CD4-positive, alpha-beta T cell (primary cell): ENCODE results near the gene HSD3B2. TPM values are rescaled to one million over a fixed set of nuclear protein-coding genes. Genes with fewer than 3 reads are reported as not detected.

ENCODE experiments used
- ATAC-seq: fragments of 200-7000 bp; cut with Tn5 transposase; one replicate; pipeline ENCODE4 v1.10.0; 2022; ENCODE audit warnings: mild to moderate bottlenecking; ENCODE audit not compliant: poor library complexity
- CTCF ChIA-PET: fragments of 350-600 bp; sonication (Branson Sonifier 250); formaldehyde crosslinking; loops from one replicate; lab custom pipeline; 2021; ENCODE audit warnings: antibody characterized with exemption, inconsistent platforms; lab: Charles Lee
- POLR2A ChIA-PET: fragments of 350-600 bp; sonication (Branson Sonifier 250); formaldehyde crosslinking; loops from one replicate; lab custom pipeline; 2021; ENCODE audit warnings: antibody characterized with exemption, inconsistent platforms; lab: Charles Lee
- DNase-seq, 14 experiments: peaks; one replicate each; pipeline ENCODE4 v3.0.0-alpha.2; 2013 to 2020; ENCODE audit warnings: mixed read lengths in 2 of 14
- H3K27ac ChIP-seq, 2 donors: one replicate each; pipeline versions ENCODE4 v1.5.1 to v1.7.0; 2013; ENCODE audit warnings: low read length in 2 of 2, low read depth in 1 of 2, mild to moderate bottlenecking in 1 of 2
- H3K27me3 ChIP-seq, 2 experiments: 1 replicate in 1 of 2; 2 replicates in 1 of 2; pipeline versions ENCODE4 v1.6.1 to v1.7.0; 2013; ENCODE audit warnings: low read length in 2 of 2, control low read depth in 1 of 2, mild to moderate bottlenecking in 1 of 2, moderate library complexity in 1 of 2; ENCODE audit not compliant: insufficient read depth in 2 of 2, control insufficient read depth in 1 of 2
- H3K36me3 ChIP-seq: one replicate; pipeline ENCODE4 v1.6.1; 2013; ENCODE audit warnings: low read length, control low read depth; ENCODE audit not compliant: insufficient read depth
- H3K4me1 ChIP-seq: one replicate; pipeline ENCODE4 v1.6.1; 2013; ENCODE audit warnings: low read length, control low read depth; ENCODE audit not compliant: insufficient read depth
- H3K4me3 ChIP-seq: one replicate; pipeline ENCODE4 v1.5.1; 2013; ENCODE audit warnings: mild to moderate bottlenecking, low read length, moderate library complexity
- H3K9me3 ChIP-seq, 2 experiments: 1 replicate in 1 of 2; 2 replicates in 1 of 2; pipeline versions ENCODE4 v1.6.1 to v1.7.0; 2013; ENCODE audit warnings: low read length in 2 of 2, mild to moderate bottlenecking in 2 of 2, control low read depth in 1 of 2, moderate library complexity in 1 of 2; ENCODE audit not compliant: control insufficient read depth in 1 of 2, insufficient read depth in 1 of 2
- H3K27ac Mint-ChIP-seq: one replicate; pipeline ENCODE4 v1.8.0; 2020; ENCODE audit warnings: mixed read lengths
- H3K27me3 Mint-ChIP-seq: one replicate; pipeline ENCODE4 v1.8.0; 2021; ENCODE audit warnings: mixed read lengths
- H3K36me3 Mint-ChIP-seq: one replicate; pipeline ENCODE4 v1.8.0; 2021; ENCODE audit warnings: low read depth, mixed read lengths
- H3K4me1 Mint-ChIP-seq: one replicate; pipeline ENCODE4 v1.8.0; 2021; ENCODE audit warnings: low read depth, mixed read lengths
- H3K4me3 Mint-ChIP-seq: one replicate; pipeline ENCODE4 v1.8.0; 2020; ENCODE audit warnings: mild to moderate bottlenecking, mixed read lengths
- H3K9me3 Mint-ChIP-seq: one replicate; pipeline ENCODE4 v1.8.0; 2020; ENCODE audit warnings: mixed read lengths
- CTCF ChIP-seq: fragments of 200-600 bp; IDR thresholded peaks from one replicate; pipeline ENCODE4 v1.8.0; 2022; ENCODE audit warnings: antibody characterized with exemption, mild to moderate bottlenecking
- intact Hi-C, 2 experiments: fragments of 100-400 bp; cut with DNase I in 1 of 2; cut with micrococcal nuclease in 1 of 2; formaldehyde crosslinking; loops; one replicate each; pipeline versions ENCODE4 v1.15.1 to v1.9.0; 2023 to 2025; cut with DNase I, micrococcal nuclease
- total RNA-seq, 174 experiments: library from RNA in 2 of 174; stranded (reverse) in 2 of 174; gene quantifications; one replicate each; pipeline ENCODE4 v1.2.3 and lab custom pipeline; 2021 to 2026

The HSD3B2 gene
- total RNA-seq, 2 experiments from 2014 or later, result not detected

DNA sequence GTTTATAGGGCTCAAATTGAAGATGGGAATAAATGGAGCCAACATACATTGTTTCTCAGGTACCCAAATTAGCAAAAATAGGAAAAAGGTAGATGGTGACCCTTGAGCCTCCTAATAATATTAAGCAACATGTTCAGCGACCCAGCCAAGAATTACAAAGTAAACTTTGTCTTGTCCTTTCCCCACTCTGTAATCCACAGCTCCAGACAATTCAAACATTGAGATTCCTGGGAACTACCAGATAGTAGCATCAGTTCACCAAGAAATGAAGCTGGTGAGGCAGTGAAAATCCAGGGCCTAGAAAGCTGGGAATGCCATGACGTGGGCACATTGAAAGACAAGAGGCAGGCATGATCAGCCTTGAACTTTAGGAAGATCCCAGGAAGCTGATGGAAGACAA, 34.6 kb upstream of the HSD3B2 start:
- TF ChIP-seq CTCF, result no peak
- Histone ChIP-seq H3K4me3 (no peak overlapping the region), H3K4me1 (no peaks in the 10 kb centered on the region), H3K36me3 (no peaks in the 10 kb centered on the region), H3K27me3 (peaks cover 0 to 5% of the 10 kb centered on the region in 2 experiments), H3K27ac (no peak overlapping the region), H3K9me3 (no peaks in the 10 kb centered on the region)
- ATAC-seq (no peak), DNase-seq (no peak)
- ChIA-PET CTCF (no interaction called here), POLR2A (no interaction called here)
- no peak overlapping the region for H3K27ac Mint-ChIP-seq
- peaks cover 2% of the 10 kb centered on the region for H3K9me3 Mint-ChIP-seq
- intact Hi-C loops, result no loop called here
- no peak overlapping the region for H3K4me3 Mint-ChIP-seq
- no peaks in the 10 kb centered on the region for H3K36me3 Mint-ChIP-seq
- no peaks in the 10 kb centered on the region for H3K27me3 Mint-ChIP-seq
- H3K4me1 Mint-ChIP-seq, result no peaks in the 10 kb centered on the region

DNA sequence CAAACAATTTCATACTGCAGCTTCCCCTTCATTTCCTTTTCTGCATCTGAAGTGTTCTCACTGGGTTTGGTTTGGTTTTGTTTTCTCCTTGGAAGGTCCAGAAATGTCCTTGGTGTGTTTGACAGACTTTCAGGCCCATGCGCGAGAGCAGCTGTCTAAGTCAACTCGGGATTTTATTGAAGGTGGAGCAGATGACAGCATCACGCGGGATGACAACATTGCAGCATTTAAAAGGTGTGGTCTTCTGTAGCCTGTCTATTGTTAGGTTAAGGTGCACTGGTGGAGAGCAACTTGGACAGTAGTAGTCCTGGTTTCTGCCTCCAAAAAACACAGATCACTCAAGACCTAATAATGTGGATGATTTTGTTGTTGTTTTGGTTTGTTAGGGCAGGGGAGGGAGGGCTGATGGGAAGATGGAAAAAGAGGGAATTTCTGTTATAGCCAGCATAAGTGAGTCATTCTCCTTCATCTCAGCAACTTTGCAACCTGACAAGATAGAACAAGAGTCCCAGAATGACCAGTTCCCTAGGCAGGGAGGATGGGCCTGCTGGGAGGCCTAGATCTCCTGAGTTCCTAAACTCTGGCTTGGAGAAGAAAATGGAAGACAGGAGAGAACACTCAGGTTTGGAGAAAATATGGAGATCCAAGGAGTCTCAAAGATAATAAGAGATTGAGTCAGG, 33.8 kb upstream of the HSD3B2 start:
- Histone ChIP-seq H3K27ac (no peak overlapping the region), H3K4me3 (no peak overlapping the region), H3K9me3 (no peaks in the 10 kb centered on the region), H3K27me3 (peaks cover 0 to 5% of the 10 kb centered on the region in 2 experiments), H3K4me1 (no peaks in the 10 kb centered on the region), H3K36me3 (no peaks in the 10 kb centered on the region)
- H3K27me3 Mint-ChIP-seq, result no peaks in the 10 kb centered on the region
- intact Hi-C loops, result no loop called here
- POLR2A ChIA-PET, result no interaction called here
- no peak for TF ChIP-seq CTCF
- DNase-seq, result no peak
- H3K9me3 Mint-ChIP-seq, result peaks cover 2% of the 10 kb centered on the region
- CTCF ChIA-PET, result no interaction called here
- no peak overlapping the region for H3K27ac Mint-ChIP-seq
- H3K4me1 Mint-ChIP-seq, result no peaks in the 10 kb centered on the region
- H3K36me3 Mint-ChIP-seq, result no peaks in the 10 kb centered on the region
- no peak overlapping the region for H3K4me3 Mint-ChIP-seq
- ATAC-seq, result no peak

DNA sequence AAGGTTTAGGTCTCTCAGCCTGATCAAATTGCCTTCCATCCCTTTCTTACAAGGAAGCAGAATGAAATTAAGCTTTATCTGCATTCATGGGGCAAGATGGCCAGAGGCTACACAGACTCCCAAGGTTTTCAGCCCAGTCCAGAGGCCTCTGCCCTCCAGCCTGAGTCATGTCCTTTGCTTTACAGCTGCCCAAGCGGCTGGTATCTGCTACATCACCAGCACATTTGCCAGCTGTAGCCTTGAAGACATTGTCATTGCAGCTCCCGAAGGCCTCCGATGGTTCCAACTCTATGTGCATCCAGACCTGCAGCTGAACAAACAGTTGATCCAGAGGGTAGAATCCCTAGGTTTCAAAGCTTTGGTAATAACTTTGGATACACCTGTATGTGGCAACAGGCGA, 30.4 kb upstream of the HSD3B2 start:
- ChIA-PET CTCF (no interaction called here), POLR2A (no interaction called here)
- Histone ChIP-seq H3K4me3 (no peak overlapping the region), H3K27ac (no peak overlapping the region), H3K4me1 (no peaks in the 10 kb centered on the region), H3K9me3 (no peaks in the 10 kb centered on the region), H3K27me3 (peaks cover 0 to 5% of the 10 kb centered on the region in 2 experiments), H3K36me3 (no peaks in the 10 kb centered on the region)
- DNase-seq, result no peak
- intact Hi-C loops, result no loop called here
- no peak overlapping the region for H3K4me3 Mint-ChIP-seq
- H3K27ac Mint-ChIP-seq, result no peak overlapping the region
- no peaks in the 10 kb centered on the region for H3K36me3 Mint-ChIP-seq
- H3K9me3 Mint-ChIP-seq, result no peaks in the 10 kb centered on the region
- H3K4me1 Mint-ChIP-seq, result no peaks in the 10 kb centered on the region
- no peaks in the 10 kb centered on the region for H3K27me3 Mint-ChIP-seq
- no peak for ATAC-seq
- no peak for TF ChIP-seq CTCF
